Measurements from ENCODE around the gene RSRC1.

RSRC1 gene

GRCh38 chr3:158552124-158552523, 442.2 kb downstream of the RSRC1 start:
- DNase-seq (no peak), ATAC-seq (no peak)
- Mint-ChIP-seq H3K4me3 (no peak overlapping the region), H3K27me3 (peaks cover 9% of the 10 kb centered on the region), H3K36me3 (ENCODE audit: low read depth) (peaks cover 11% of the 10 kb centered on the region), H3K27ac (no peak overlapping the region), H3K9me3 (peaks cover 11% of the 10 kb centered on the region), H3K4me1 (no peaks in the 10 kb centered on the region)

DNA sequence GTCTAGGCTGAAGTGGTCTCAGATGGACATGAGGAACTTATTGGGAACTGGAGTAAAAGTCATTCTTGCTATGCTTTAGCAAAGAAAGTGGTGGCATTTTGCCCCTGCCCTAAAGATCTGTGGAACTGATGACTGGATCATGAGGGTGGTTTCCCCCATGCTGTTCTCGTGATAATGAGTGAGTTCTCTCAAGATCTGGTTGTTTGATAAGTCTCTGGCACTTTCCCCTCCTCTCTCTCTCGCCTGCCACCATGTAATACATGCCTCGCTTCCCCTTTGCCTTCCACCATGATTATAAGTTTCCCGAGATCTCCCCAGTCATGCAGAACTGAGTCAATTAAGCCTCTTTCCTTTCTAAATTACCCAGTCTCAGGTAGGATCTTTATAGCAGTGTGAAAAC, 449.6 kb downstream of the RSRC1 start:
- no peak overlapping the region for H3K4me3 Mint-ChIP-seq
- no peaks in the 10 kb centered on the region for H3K36me3 Mint-ChIP-seq (ENCODE audit: low read depth)
- no peak overlapping the region for H3K27ac Mint-ChIP-seq
- no peaks in the 10 kb centered on the region for H3K4me1 Mint-ChIP-seq
- DNase-seq (no peak), ATAC-seq (no peak)
- H3K27me3 Mint-ChIP-seq, result peaks cover 9% of the 10 kb centered on the region
- H3K9me3 Mint-ChIP-seq, result peaks cover 8% of the 10 kb centered on the region

DNA sequence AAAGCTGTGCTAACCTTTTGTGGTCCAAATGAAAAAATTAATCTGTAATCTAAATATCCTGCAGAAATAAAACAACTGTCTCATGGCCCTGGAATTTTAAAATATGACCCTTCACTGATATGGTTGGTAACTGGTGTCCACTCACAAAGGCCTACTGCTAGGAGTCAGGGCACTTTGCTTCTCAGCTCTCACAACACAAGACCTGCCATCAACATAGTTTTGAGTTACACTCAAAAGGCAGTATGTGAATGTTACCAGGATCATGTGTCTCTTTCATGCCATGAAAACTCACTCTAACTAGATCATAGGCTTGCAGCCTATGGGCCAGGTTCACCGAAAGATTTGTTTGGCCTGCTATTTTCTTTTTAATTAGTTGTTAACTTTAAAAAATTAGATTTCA, 451.1 kb downstream of the RSRC1 start:
- Mint-ChIP-seq H3K27ac (no peak overlapping the region), H3K4me3 (no peak overlapping the region), H3K4me1 (no peaks in the 10 kb centered on the region), H3K27me3 (peaks cover 8% of the 10 kb centered on the region), H3K36me3 (ENCODE audit: low read depth) (no peaks in the 10 kb centered on the region), H3K9me3 (peaks cover 16% of the 10 kb centered on the region)
- DNase-seq (no peak), ATAC-seq (no peak)

DNA sequence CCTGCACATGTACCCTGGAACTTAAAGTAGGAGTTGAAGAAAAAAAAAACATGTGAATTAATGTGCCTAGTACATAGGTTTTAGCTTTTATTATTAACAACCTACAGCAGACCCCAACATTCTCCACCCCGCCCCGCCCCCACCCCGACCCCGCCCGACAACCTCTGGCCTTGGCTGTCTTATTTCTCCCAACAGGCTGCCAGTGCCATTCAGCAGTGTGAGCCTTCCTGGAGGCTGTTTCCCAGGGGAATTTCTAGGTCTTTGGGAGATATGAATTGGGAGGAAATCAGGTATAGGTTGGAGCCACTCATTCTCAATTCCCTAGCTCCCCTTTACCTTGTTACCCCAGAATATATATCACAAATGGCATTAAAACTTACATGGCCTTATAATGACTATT, 452.8 kb downstream of the RSRC1 start:
- DNase-seq (no peak), ATAC-seq (no peak)
- Mint-ChIP-seq H3K4me3 (no peak overlapping the region), H3K27me3 (peaks cover 3% of the 10 kb centered on the region), H3K4me1 (no peaks in the 10 kb centered on the region), H3K27ac (no peak overlapping the region), H3K36me3 (ENCODE audit: low read depth) (no peaks in the 10 kb centered on the region), H3K9me3 (peaks cover 9% of the 10 kb centered on the region)

DNA sequence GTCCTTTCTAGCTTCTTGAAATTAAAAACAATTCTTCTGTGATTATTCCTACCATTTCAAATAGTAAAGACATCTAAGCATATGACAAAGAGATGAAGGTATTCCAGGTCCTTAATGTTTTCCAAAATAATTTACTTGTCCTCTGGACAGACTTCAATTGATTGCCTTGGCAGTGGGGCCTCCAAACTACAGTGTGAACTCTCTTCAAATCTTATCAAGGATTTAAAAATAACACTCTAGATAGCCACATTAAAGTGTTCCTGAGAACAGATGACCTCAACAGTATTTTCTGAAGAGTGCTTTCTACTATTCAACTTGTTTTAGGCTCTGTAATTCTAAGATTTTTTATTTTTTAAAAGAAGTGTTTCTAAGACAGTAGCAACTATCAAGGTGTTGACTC, 453.2 kb downstream of the RSRC1 start:
- DNase-seq, result no peak
- no peaks in the 10 kb centered on the region for H3K4me1 Mint-ChIP-seq
- peaks cover 9% of the 10 kb centered on the region for H3K9me3 Mint-ChIP-seq
- ATAC-seq, result no peak
- peaks cover 3% of the 10 kb centered on the region for H3K27me3 Mint-ChIP-seq
- H3K27ac Mint-ChIP-seq, result no peak overlapping the region
- no peaks in the 10 kb centered on the region for H3K36me3 Mint-ChIP-seq (ENCODE audit: low read depth)
- H3K4me3 Mint-ChIP-seq, result no peak overlapping the region

GRCh38 chr3:158565076-158565475, 455.2 kb downstream of the RSRC1 start:
- Mint-ChIP-seq H3K4me1 (no peaks in the 10 kb centered on the region), H3K36me3 (ENCODE audit: low read depth) (no peaks in the 10 kb centered on the region), H3K4me3 (no peak overlapping the region), H3K27me3 (peaks cover 17% of the 10 kb centered on the region), H3K27ac (no peak overlapping the region), H3K9me3 (peaks cover 9% of the 10 kb centered on the region)
- ATAC-seq (no peak), DNase-seq (no peak)

GRCh38 chr3:158568784-158569183, 458.9 kb downstream of the RSRC1 start:
- Mint-ChIP-seq H3K27ac (no peak overlapping the region), H3K4me3 (no peak overlapping the region), H3K9me3 (peaks cover 13% of the 10 kb centered on the region), H3K4me1 (peaks cover 11% of the 10 kb centered on the region), H3K36me3 (ENCODE audit: low read depth) (peaks cover 2% of the 10 kb centered on the region), H3K27me3 (peaks cover 31% of the 10 kb centered on the region)
- ATAC-seq, result no peak
- DNase-seq, result no peak

GRCh38 chr3:158569794-158570193, 459.9 kb downstream of the RSRC1 start:
- DNase-seq, result no peak
- peaks cover 11% of the 10 kb centered on the region for H3K4me1 Mint-ChIP-seq
- peaks cover 31% of the 10 kb centered on the region for H3K27me3 Mint-ChIP-seq
- peaks cover 2% of the 10 kb centered on the region for H3K36me3 Mint-ChIP-seq (ENCODE audit: low read depth)
- H3K9me3 Mint-ChIP-seq, result peaks cover 13% of the 10 kb centered on the region
- H3K4me3 Mint-ChIP-seq, result no peak overlapping the region
- no peak for ATAC-seq
- H3K27ac Mint-ChIP-seq, result no peak overlapping the region

DNA sequence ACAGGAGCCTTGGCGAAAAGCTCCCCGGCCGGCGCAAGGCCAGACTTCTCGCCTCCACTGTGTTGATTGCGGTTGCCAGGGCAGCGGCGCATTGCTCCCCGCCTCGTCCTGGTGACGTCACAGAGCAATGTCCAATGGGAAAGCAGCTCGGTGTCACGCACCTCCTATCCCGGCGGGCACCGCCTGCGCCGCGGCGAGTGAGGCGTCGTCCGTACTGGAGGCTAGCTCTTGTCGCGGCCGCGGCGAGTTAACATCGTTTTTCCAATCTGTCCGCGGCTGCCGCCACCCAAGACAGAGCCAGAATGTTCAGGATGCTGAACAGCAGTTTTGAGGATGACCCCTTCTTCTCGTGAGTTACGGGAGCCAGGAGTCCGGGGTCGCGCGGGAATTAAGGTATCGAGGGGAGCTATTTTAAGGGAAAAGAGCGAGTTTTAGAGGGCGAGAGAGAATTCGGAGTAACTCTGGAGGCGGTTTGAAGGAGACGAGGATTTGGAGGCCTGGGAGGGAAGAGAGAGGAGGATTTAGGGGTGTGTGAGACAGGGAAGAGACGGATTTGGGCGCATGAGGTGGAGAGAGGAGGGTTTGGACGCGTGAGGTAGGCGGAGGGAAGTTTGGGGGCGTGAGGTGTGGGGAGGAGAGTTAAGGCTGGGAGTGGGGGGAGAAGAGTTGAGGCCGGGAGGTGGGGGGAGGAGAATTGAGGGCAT, 461.3 kb downstream of the RSRC1 start, which contains the start of gene MLF1:
TSS of gene MLF1 (plus strand) at position 196 of the 704 bp plus-strand sequence. CDS start at position 303, 107 bp downstream.
- DNase-seq, result peak; percentile 79
- Mint-ChIP-seq H3K36me3 (ENCODE audit: low read depth) (peaks cover 2% of the 10 kb centered on the region), H3K9me3 (peaks cover 4% of the 10 kb centered on the region), H3K4me3 (peak within 1 kb of the TSS; percentile 77), H3K27ac (peak within 1 kb of the TSS; percentile 46), H3K27me3 (peaks cover 28% of the 10 kb centered on the region), H3K4me1 (peaks cover 11% of the 10 kb centered on the region)
- peak; percentile 97 for ATAC-seq

- ATAC-seq, result no peak
- H3K4me3 Mint-ChIP-seq, result no peak overlapping the region
- H3K27ac Mint-ChIP-seq, result no peak overlapping the region
- peaks cover 4% of the 10 kb centered on the region for H3K9me3 Mint-ChIP-seq
- H3K4me1 Mint-ChIP-seq, result peaks cover 11% of the 10 kb centered on the region
- no peak for DNase-seq
- peaks cover 28% of the 10 kb centered on the region for H3K27me3 Mint-ChIP-seq
- H3K36me3 Mint-ChIP-seq (ENCODE audit: low read depth), result peaks cover 2% of the 10 kb centered on the region
Measured at GRCh38 chr3:158571969-158572765, 462.3 kb downstream of the RSRC1 start.

DNA sequence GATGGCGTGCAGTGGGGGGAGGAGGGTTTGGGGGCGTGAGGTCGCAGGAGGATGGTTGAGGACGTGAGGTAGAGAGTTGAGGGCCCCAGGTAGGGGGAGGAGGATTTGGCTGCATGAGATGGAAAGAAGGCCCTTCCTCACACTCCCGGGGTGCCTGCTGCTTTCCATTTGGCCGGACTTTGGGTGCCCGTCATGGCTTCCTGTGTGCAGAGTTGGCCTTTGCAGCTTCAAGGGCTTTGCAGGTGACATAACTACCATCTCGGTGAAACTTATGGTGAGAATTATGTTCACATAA, 462.8 kb downstream of the RSRC1 start:
- Mint-ChIP-seq H3K36me3 (ENCODE audit: low read depth) (peaks cover 2% of the 10 kb centered on the region), H3K27ac (no peak overlapping the region), H3K27me3 (peaks cover 28% of the 10 kb centered on the region), H3K4me1 (peaks cover 11% of the 10 kb centered on the region), H3K4me3 (no peak overlapping the region), H3K9me3 (peaks cover 4% of the 10 kb centered on the region)
- ATAC-seq (no peak), DNase-seq (no peak)

GRCh38 chr3:158573714-158574113, 463.8 kb downstream of the RSRC1 start:
- H3K4me3 Mint-ChIP-seq, result no peak overlapping the region

GRCh38 chr3:158574646-158575045, 464.8 kb downstream of the RSRC1 start:
- DNase-seq (no peak), ATAC-seq (no peak)
- H3K9me3 Mint-ChIP-seq, result peaks cover 4% of the 10 kb centered on the region
- H3K4me3 Mint-ChIP-seq, result no peak overlapping the region
- H3K4me1 Mint-ChIP-seq, result peaks cover 11% of the 10 kb centered on the region
- peaks cover 20% of the 10 kb centered on the region for H3K27me3 Mint-ChIP-seq
- H3K36me3 Mint-ChIP-seq (ENCODE audit: low read depth), result peaks cover 2% of the 10 kb centered on the region
- H3K27ac Mint-ChIP-seq, result no peak overlapping the region

More at GRCh38 chr3:158573714-158574113, 463.8 kb downstream of the RSRC1 start:
- DNase-seq (no peak), ATAC-seq (no peak)
- Mint-ChIP-seq H3K27ac (no peak overlapping the region), H3K9me3 (peaks cover 4% of the 10 kb centered on the region), H3K27me3 (peaks cover 28% of the 10 kb centered on the region), H3K36me3 (ENCODE audit: low read depth) (peaks cover 2% of the 10 kb centered on the region), H3K4me1 (peaks cover 11% of the 10 kb centered on the region)

GRCh38 chr3:158590223-158590622, 480.3 kb downstream of the RSRC1 start:
- no peaks in the 10 kb centered on the region for H3K4me1 Mint-ChIP-seq
- H3K4me3 Mint-ChIP-seq, result no peak overlapping the region
- DNase-seq (no peak), ATAC-seq (no peak)
- peaks cover 2% of the 10 kb centered on the region for H3K27me3 Mint-ChIP-seq
- no peaks in the 10 kb centered on the region for H3K9me3 Mint-ChIP-seq
- H3K27ac Mint-ChIP-seq, result no peak overlapping the region
- H3K36me3 Mint-ChIP-seq (ENCODE audit: low read depth), result no peaks in the 10 kb centered on the region

Measured in activated naive CD8-positive, alpha-beta T cell treated with anti-CD3 and anti-CD28 coated beads, Interleukin-2, amount 50 U/mL, for 24 hours (primary cell).